Small intestine (tissue), 7 donors: ENCODE measurements around the gene CD164L2. TPM values are rescaled to one million over a fixed set of nuclear protein-coding genes. Genes with fewer than 3 reads are reported as not detected.

Experiments
- DNase-seq, 2 donors: peaks; one replicate each; pipeline versions ENCODE4 v3.0.0 to v3.0.0-alpha.2; 2013
- FAIRE-seq: peaks from 2 replicates; lab custom pipeline; 2012; peaks lifted over from hg19 to GRCh38; lab: Jason Lieb, UNC
- H3K27ac ChIP-seq, 3 donors: one replicate each; pipeline ENCODE4 v1.5.1; 2013; ENCODE audit warnings: low read length in 2 of 3, mild to moderate bottlenecking in 2 of 3, control low read depth in 1 of 3, inconsistent platforms in 1 of 3, low read depth in 1 of 3, moderate library complexity in 1 of 3
- H3K27me3 ChIP-seq, 3 donors: one replicate each; pipeline ENCODE4 v1.6.1; 2013; ENCODE audit warnings: low read length in 3 of 3, inconsistent platforms in 1 of 3; ENCODE audit not compliant: control insufficient read depth in 3 of 3, insufficient read depth in 3 of 3
- H3K36me3 ChIP-seq, 3 donors: one replicate each; pipeline ENCODE4 v1.6.1; 2013; ENCODE audit warnings: low read length in 3 of 3, inconsistent platforms in 1 of 3, low read depth in 1 of 3, mild to moderate bottlenecking in 1 of 3, moderate library complexity in 1 of 3; ENCODE audit not compliant: control insufficient read depth in 3 of 3, insufficient read depth in 2 of 3
- H3K4me1 ChIP-seq, 3 donors: one replicate each; pipeline ENCODE4 v1.6.1; 2013; ENCODE audit warnings: low read length in 2 of 3, inconsistent platforms in 1 of 3, low read depth in 1 of 3, mild to moderate bottlenecking in 1 of 3, moderate library complexity in 1 of 3; ENCODE audit not compliant: control insufficient read depth in 3 of 3, insufficient read depth in 2 of 3
- H3K4me3 ChIP-seq, 3 donors: one replicate each; pipeline ENCODE4 v1.5.1; 2013; ENCODE audit warnings: low read length in 3 of 3, control low read depth in 1 of 3, inconsistent platforms in 1 of 3, low read depth in 1 of 3, mild to moderate bottlenecking in 1 of 3, moderate library complexity in 1 of 3
- H3K9me3 ChIP-seq, 2 donors: one replicate each; pipeline ENCODE4 v1.6.1; 2013; ENCODE audit warnings: low read depth in 1 of 2, low read length in 1 of 2; ENCODE audit not compliant: control insufficient read depth in 2 of 2, insufficient read depth in 1 of 2
- WGBS, 3 donors: extraction: QIAGEN DNeasy Blood & Tissue Kit; methylation state at CpG; one replicate each; pipeline ENCODE4 v1.1.7; 2013; 5-methylcytosine and 5-hydroxymethylcytosine counted together
- polyA plus RNA-seq, 4 donors: library from polyadenylated mRNA; stranded (reverse) in 3 of 4; unstranded in 1 of 4; fragments of 200-250 nt in 3 of 4; fragments of 120-200 nt in 1 of 4; gene quantifications; one replicate each; pipeline versions ENCODE4 v1.2.1 to v1.2.3, GENCODE V29; 2013
- donor health status: healthy with polysubstance abuse.
- donor health status: control.
- donor health status: control.
- donor health status: Bipolar disorder and iron deficiency.
- donor health status: healthy.

Gene CD164L2
- polyA plus RNA-seq, 4 donors = 0.03 to 0.04 TPM; not detected in 2

- DNase-seq (no peak), FAIRE-seq (no peak)
- no peaks in the 10 kb centered on the region for H3K9me3 ChIP-seq
- no peak overlapping the region for H3K4me3 ChIP-seq
- peaks cover 0 to 6% (median 0%) of the 10 kb centered on the region in 3 donors for H3K36me3 ChIP-seq
- 75 to 90% (median 84%) methylated on average over 3 of the region's 3 CpGs for WGBS, 3 donors
- peaks cover 0 to 11% (median 0%) of the 10 kb centered on the region in 3 donors for H3K27me3 ChIP-seq
- no peak overlapping the region for H3K27ac ChIP-seq
- peaks cover 0 to 25% (median 0%) of the 10 kb centered on the region in 3 donors for H3K4me1 ChIP-seq
Observed at GRCh38 chr1:27397110-27397509, 14.0 kb upstream of the CD164L2 start.

GRCh38 chr1:27395441-27396195 lies 12.5 kb upstream of the CD164L2 start:
- no peak overlapping the region for H3K27ac ChIP-seq
- H3K4me3 ChIP-seq = no peak overlapping the region
- FAIRE-seq (no peak), DNase-seq (peak; percentile 65 to 71)
- peaks cover 0 to 26% (median 0%) of the 10 kb centered on the region in 3 donors for H3K27me3 ChIP-seq
- no peaks in the 10 kb centered on the region for H3K9me3 ChIP-seq
- no peaks in the 10 kb centered on the region for H3K36me3 ChIP-seq
- 6 to 8% (median 7%) methylated on average over 10 of the region's 10 CpGs for WGBS, 3 donors
- peaks cover 0 to 30% (median 3%) of the 10 kb centered on the region in 3 donors for H3K4me1 ChIP-seq

- FAIRE-seq (no peak), DNase-seq (no peak)
- no peaks in the 10 kb centered on the region for H3K9me3 ChIP-seq
- H3K4me1 ChIP-seq = peaks cover 0 to 25% (median 3%) of the 10 kb centered on the region in 3 donors
- peaks cover 0 to 27% (median 0%) of the 10 kb centered on the region in 3 donors for H3K27me3 ChIP-seq
- no peak overlapping the region for H3K27ac ChIP-seq
- no peaks in the 10 kb centered on the region for H3K36me3 ChIP-seq
- H3K4me3 ChIP-seq = no peak overlapping the region
- WGBS, 3 donors = 52 to 76% (median 68%) methylated on average over 1 of the region's 1 CpG
Observed at GRCh38 chr1:27394925-27395324, 11.8 kb upstream of the CD164L2 start.

- H3K36me3 ChIP-seq = no peaks in the 10 kb centered on the region
Observed at GRCh38 chr1:27394282-27394658, 11.1 kb upstream of the CD164L2 start.

GRCh38 chr1:27393641-27394281 lies 10.6 kb upstream of the CD164L2 start:
- 92 to 95% (median 93%) methylated on average over 18 of the region's 18 CpGs for WGBS, 3 donors

More at GRCh38 chr1:27394282-27394658, 11.1 kb upstream of the CD164L2 start:
- no peak for FAIRE-seq
- Histone ChIP-seq H3K4me1 (peaks cover 0 to 20% (median 3%) of the 10 kb centered on the region in 3 donors), H3K4me3 (no peak overlapping the region), H3K27me3 (peaks cover 0 to 27% (median 0%) of the 10 kb centered on the region in 3 donors), H3K27ac (no peak overlapping the region), H3K9me3 (no peaks in the 10 kb centered on the region)
- no peak for DNase-seq
- 96 to 99% (median 98%) methylated on average over 5 to 9 of the region's 9 CpGs for WGBS, 3 donors

GRCh38 chr1:27392778-27393635 lies 9.9 kb upstream of the CD164L2 start:
- H3K4me1 ChIP-seq = peaks cover 0 to 11% (median 3%) of the 10 kb centered on the region in 3 donors
- no peaks in the 10 kb centered on the region for H3K36me3 ChIP-seq
- H3K4me3 ChIP-seq = peak overlapping the region in 2 of 3 donors; percentile 38 to 43
- FAIRE-seq (no peak), DNase-seq (no peak)
- peak overlapping the region in 1 of 3 donors; percentile 17 for H3K27ac ChIP-seq
- peaks cover 0 to 27% (median 0%) of the 10 kb centered on the region in 3 donors for H3K27me3 ChIP-seq
- WGBS, 3 donors = 37 to 39% (median 38%) methylated on average over 30 of the region's 30 CpGs
- H3K9me3 ChIP-seq = no peaks in the 10 kb centered on the region

More at GRCh38 chr1:27393641-27394281, 10.6 kb upstream of the CD164L2 start:
- DNase-seq (no peak), FAIRE-seq (no peak)
- H3K27me3 ChIP-seq = peaks cover 0 to 27% (median 0%) of the 10 kb centered on the region in 3 donors
- H3K36me3 ChIP-seq = no peaks in the 10 kb centered on the region
- peaks cover 0 to 15% (median 3%) of the 10 kb centered on the region in 3 donors for H3K4me1 ChIP-seq
- H3K27ac ChIP-seq = no peak overlapping the region
- H3K9me3 ChIP-seq = no peaks in the 10 kb centered on the region
- H3K4me3 ChIP-seq = no peak overlapping the region

- Histone ChIP-seq H3K4me3 (peak within 1 kb of the TSS in 2 of 3 donors; percentile 38 to 43), H3K4me1 (peaks cover 0 to 11% (median 3%) of the 10 kb centered on the region in 3 donors), H3K27ac (peak within 1 kb of the TSS in 1 of 3 donors; percentile 68), H3K36me3 (no peaks in the 10 kb centered on the region), H3K9me3 (no peaks in the 10 kb centered on the region), H3K27me3 (peaks cover 0 to 27% (median 0%) of the 10 kb centered on the region in 3 donors)
- FAIRE-seq (no peak), DNase-seq (peak; percentile 79 to 92)
- WGBS, 3 donors = 1 to 2% (median 1%) methylated on average over 41 to 69 of the region's 69 CpGs
Observed at GRCh38 chr1:27392096-27392777, 9.1 kb upstream of the CD164L2 start, which contains the start of gene GPR3. Gene GPR3 (plus strand): TSS chr1:27392622. CDS start chr1:27393799, 1,177 bp downstream.
